ENCODE measurements around the gene TNNC2. TPM values are rescaled to one million over a fixed set of nuclear protein-coding genes. Genes with fewer than 3 reads are reported as not detected.
"Not testable (repeated sequence)": the region's sequence is repeated elsewhere in the genome, so short reads cannot be mapped to it uniquely, and the experiment has no call there.

TNNC2 gene
- total and polyA plus RNA-seq, 5 donors: 0.46 to 0.77 TPM; not detected in 3

- H3K27me3 ChIP-seq (ENCODE audit: control insufficient read depth, insufficient read depth); H3K4me3 ChIP-seq (ENCODE audit: low read length); H3K9me3 ChIP-seq (ENCODE audit: control insufficient read depth, low read length); H3K27ac ChIP-seq (ENCODE audit: low read length); DNase-seq; ATAC-seq; H3K4me1 ChIP-seq (ENCODE audit: control insufficient read depth, insufficient read depth, low read length): not testable (repeated sequence)
- intact Hi-C loops (cut with DNase I): loop anchor here in 1 of 4 donors (10.0 kb wide), 1 partner anchor 167 kb away; no protein-coding TSS in a partner anchor
- WGBS: 94% methylated on average over 3 of the region's 3 CpGs
Observed at GRCh38 chr20:45797955-45798354, 29.2 kb downstream of the TNNC2 start.

- not testable (repeated sequence) for H3K27me3 ChIP-seq (ENCODE audit: control insufficient read depth, insufficient read depth); DNase-seq; H3K9me3 ChIP-seq (ENCODE audit: control insufficient read depth, low read length); H3K27ac ChIP-seq (ENCODE audit: low read length); H3K4me1 ChIP-seq (ENCODE audit: control insufficient read depth, insufficient read depth, low read length); ATAC-seq; H3K4me3 ChIP-seq (ENCODE audit: low read length)
- WGBS: no CpG with 5 or more reads among the region's 1 CpG
- intact Hi-C loops (cut with DNase I): loop anchor here in 1 of 4 donors (10.0 kb wide), 1 partner anchor 167 kb away; no protein-coding TSS in a partner anchor
Observed at GRCh38 chr20:45797510-45797909, 29.6 kb downstream of the TNNC2 start.

- Histone ChIP-seq H3K4me3 (ENCODE audit: low read length) (no peak overlapping the region), H3K27ac (ENCODE audit: low read length) (peak overlapping the region; percentile 8), H3K4me1 (ENCODE audit: control insufficient read depth, insufficient read depth, low read length) (no peaks in the 10 kb centered on the region), H3K9me3 (ENCODE audit: control insufficient read depth, low read length) (no peaks in the 10 kb centered on the region), H3K27me3 (ENCODE audit: control insufficient read depth, insufficient read depth) (no peaks in the 10 kb centered on the region)
- 91% methylated on average over 11 of the region's 11 CpGs for WGBS
- no peak for ATAC-seq
- no peak for DNase-seq
- intact Hi-C loops (cut with DNase I): loop anchor here in 1 of 4 donors (10.0 kb wide), 1 partner anchor 168 kb away; no protein-coding TSS in a partner anchor
Observed at GRCh38 chr20:45796337-45797065, 30.6 kb downstream of the TNNC2 start.

- no peak for DNase-seq
- peak overlapping the region; percentile 74 for H3K4me3 ChIP-seq (ENCODE audit: low read length)
- H3K27me3 ChIP-seq (ENCODE audit: control insufficient read depth, insufficient read depth): no peaks in the 10 kb centered on the region
- H3K4me1 ChIP-seq (ENCODE audit: control insufficient read depth, insufficient read depth, low read length): no peaks in the 10 kb centered on the region
- intact Hi-C loops (cut with DNase I): loop anchor here in 1 of 4 donors (10.0 kb wide), 1 partner anchor 172 kb away; no protein-coding TSS in a partner anchor
- H3K27ac ChIP-seq (ENCODE audit: low read length): peak overlapping the region; percentile 82
- no peaks in the 10 kb centered on the region for H3K9me3 ChIP-seq (ENCODE audit: control insufficient read depth, low read length)
- peak; percentile 7 to 49 for ATAC-seq
- 27% methylated on average over 19 of the region's 19 CpGs for WGBS
Observed at GRCh38 chr20:45792317-45793118, 34.6 kb downstream of the TNNC2 start.

- ATAC-seq: no peak
- no peak overlapping the region for H3K4me3 ChIP-seq (ENCODE audit: low read length)
- no peaks in the 10 kb centered on the region for H3K4me1 ChIP-seq (ENCODE audit: control insufficient read depth, insufficient read depth, low read length)
- no peak overlapping the region for H3K27ac ChIP-seq (ENCODE audit: low read length)
- no peak for DNase-seq
- intact Hi-C loops (cut with DNase I): no loop called here
- WGBS: 65% methylated on average over 3 of the region's 3 CpGs
- H3K27me3 ChIP-seq (ENCODE audit: control insufficient read depth, insufficient read depth): no peaks in the 10 kb centered on the region
- no peaks in the 10 kb centered on the region for H3K9me3 ChIP-seq (ENCODE audit: control insufficient read depth, low read length)
Observed at GRCh38 chr20:45788351-45788750, 38.8 kb downstream of the TNNC2 start.

- 61% methylated on average over 6 of the region's 6 CpGs for WGBS
- peak in 1 of 2 donors; percentile 23 for ATAC-seq
- peaks cover 2% of the 10 kb centered on the region for H3K4me1 ChIP-seq (ENCODE audit: control insufficient read depth, insufficient read depth, low read length)
- H3K27me3 ChIP-seq (ENCODE audit: control insufficient read depth, insufficient read depth): no peaks in the 10 kb centered on the region
- H3K4me3 ChIP-seq (ENCODE audit: low read length): no peak overlapping the region
- intact Hi-C loops (cut with DNase I): no loop called here
- no peak overlapping the region for H3K27ac ChIP-seq (ENCODE audit: low read length)
- peak in 2 of 3 donors; percentile 63 to 66 for DNase-seq
- no peaks in the 10 kb centered on the region for H3K9me3 ChIP-seq (ENCODE audit: control insufficient read depth, low read length)
Observed at GRCh38 chr20:45783656-45784294, 43.3 kb downstream of the TNNC2 start.

- H3K4me3 ChIP-seq (ENCODE audit: low read length): no peak overlapping the region
- no peak overlapping the region for H3K27ac ChIP-seq (ENCODE audit: low read length)
- ATAC-seq (no peak), DNase-seq (no peak)
- peaks cover 2% of the 10 kb centered on the region for H3K4me1 ChIP-seq (ENCODE audit: control insufficient read depth, insufficient read depth, low read length)
- intact Hi-C loops (cut with DNase I): no loop called here
- no peaks in the 10 kb centered on the region for H3K27me3 ChIP-seq (ENCODE audit: control insufficient read depth, insufficient read depth)
- H3K9me3 ChIP-seq (ENCODE audit: control insufficient read depth, low read length): no peaks in the 10 kb centered on the region
- 69% methylated on average over 4 of the region's 4 CpGs for WGBS
Observed at GRCh38 chr20:45782890-45783289, 44.2 kb downstream of the TNNC2 start.

- no peaks in the 10 kb centered on the region for H3K27me3 ChIP-seq (ENCODE audit: control insufficient read depth, insufficient read depth)
- no peaks in the 10 kb centered on the region for H3K9me3 ChIP-seq (ENCODE audit: control insufficient read depth, low read length)
- no peak overlapping the region for H3K4me3 ChIP-seq (ENCODE audit: low read length)
- H3K27ac ChIP-seq (ENCODE audit: low read length): peak overlapping the region; percentile 57
- ATAC-seq: peak in 1 of 2 donors; percentile 38
- H3K4me1 ChIP-seq (ENCODE audit: control insufficient read depth, insufficient read depth, low read length): peaks cover 2% of the 10 kb centered on the region
- intact Hi-C loops (cut with DNase I): no loop called here
- 62% methylated on average over 4 of the region's 4 CpGs for WGBS
- DNase-seq: peak in 1 of 3 donors; percentile 73
Observed at GRCh38 chr20:45781391-45781931, 45.7 kb downstream of the TNNC2 start.

- WGBS: 80% methylated on average over 4 of the region's 4 CpGs
- Histone ChIP-seq H3K4me3 (ENCODE audit: low read length) (no peak overlapping the region), H3K27ac (ENCODE audit: low read length) (peak overlapping the region; percentile 48), H3K9me3 (ENCODE audit: control insufficient read depth, low read length) (no peaks in the 10 kb centered on the region), H3K4me1 (ENCODE audit: control insufficient read depth, insufficient read depth, low read length) (peaks cover 2% of the 10 kb centered on the region), H3K27me3 (ENCODE audit: control insufficient read depth, insufficient read depth) (no peaks in the 10 kb centered on the region)
- ATAC-seq (no peak), DNase-seq (no peak)
- intact Hi-C loops (cut with DNase I): no loop called here
Observed at GRCh38 chr20:45780159-45780558, 47.0 kb downstream of the TNNC2 start.

- DNase-seq: peak; percentile 87 to 93 (median 88)
- H3K4me1 ChIP-seq (ENCODE audit: control insufficient read depth, insufficient read depth, low read length): peaks cover 2% of the 10 kb centered on the region
- WGBS: 60% methylated on average over 8 of the region's 8 CpGs
- H3K9me3 ChIP-seq (ENCODE audit: control insufficient read depth, low read length): no peaks in the 10 kb centered on the region
- no peak overlapping the region for H3K4me3 ChIP-seq (ENCODE audit: low read length)
- H3K27ac ChIP-seq (ENCODE audit: low read length): peak overlapping the region; percentile 54
- ATAC-seq: peak; percentile 91 to 95
- no peaks in the 10 kb centered on the region for H3K27me3 ChIP-seq (ENCODE audit: control insufficient read depth, insufficient read depth)
- intact Hi-C loops (cut with DNase I): loop anchor here (10.0 kb wide), 3 partner anchors 324 to 464 kb away; no protein-coding TSS in a partner anchor
Observed at GRCh38 chr20:45779011-45779915, 47.8 kb downstream of the TNNC2 start.

All from right cardiac atrium (tissue), 5 donors.